GM12878 (cell line): Measurements from ENCODE around the gene LPIN1. TPM values are rescaled to one million over a fixed set of nuclear protein-coding genes. Genes with fewer than 3 reads are reported as not detected.

ENCODE experiments used
- CBFB ChIP-seq: IDR thresholded peaks from 2 replicates; pipeline ENCODE4 v1.6.1; 2016; ENCODE audit warnings: antibody characterized with exemption, low read depth
- CHD4 ChIP-seq: fragments of 200-600 bp; sonication (generic); IDR thresholded peaks from 2 replicates; pipeline ENCODE4 v1.6.1; 2016; ENCODE audit warnings: mild to moderate bottlenecking
- CUX1 ChIP-seq: IDR thresholded peaks from 2 replicates; pipeline ENCODE4 v1.6.1; 2012; ENCODE audit warnings: improper control_type of control experiment, low read depth, low read length; ENCODE audit not compliant: insufficient replicate concordance
- DPF2 ChIP-seq: fragments of 450-650 bp; IDR thresholded peaks from 2 replicates; pipeline ENCODE4 v1.6.1; 2017; ENCODE audit warnings: mild to moderate bottlenecking
- EGR1 ChIP-seq, 2 experiments: IDR thresholded peaks; 1 replicate in 1 of 2; 2 replicates in 1 of 2; pipeline ENCODE4 v1.6.1; 2011 to 2012; ENCODE audit warnings: low read depth in 2 of 2, low read length in 2 of 2, borderline replicate concordance in 1 of 2, mild to moderate bottlenecking in 1 of 2, moderate library complexity in 1 of 2
- FOS ChIP-seq: IDR thresholded peaks from 3 replicates; pipeline ENCODE4 v1.6.1; 2011; ENCODE audit warnings: borderline replicate concordance; ENCODE audit not compliant: insufficient read length; ENCODE audit errors: extremely low read depth
- GATAD2B ChIP-seq: fragments of 450-650 bp; conservative IDR thresholded peaks from 2 replicates; pipeline ENCODE4 v1.6.1; 2017; ENCODE audit warnings: low read depth, mild to moderate bottlenecking, moderate library complexity
- IKZF2 ChIP-seq, 2 experiments: fragments of 450-650 bp; IDR thresholded peaks; 2 replicates each; pipeline ENCODE4 v1.6.1; 2017; ENCODE audit warnings: mild to moderate bottlenecking in 2 of 2, moderate library complexity in 2 of 2
- JUNB ChIP-seq: IDR thresholded peaks from 2 replicates; pipeline ENCODE4 v1.6.1; 2016; ENCODE audit warnings: antibody characterized with exemption, mild to moderate bottlenecking
- MLLT1 ChIP-seq: fragments of 450-650 bp; IDR thresholded peaks from 2 replicates; pipeline ENCODE4 v1.6.1; 2016; ENCODE audit warnings: mild to moderate bottlenecking
- NR2C2 ChIP-seq: IDR thresholded peaks from 2 replicates; pipeline ENCODE4 v1.6.1; 2011; ENCODE audit warnings: borderline replicate concordance, low read depth; ENCODE audit not compliant: control insufficient read depth, insufficient read length
- NRF1 ChIP-seq: conservative IDR thresholded peaks from 2 replicates; pipeline ENCODE4 v1.6.1; 2011; ENCODE audit warnings: mild to moderate bottlenecking, low read depth, low read length, improper control_type of control experiment
- PRDM15 ChIP-seq: fragments of 450-650 bp; formaldehyde crosslinking; IDR thresholded peaks from 2 replicates; pipeline ENCODE4 v1.4.0; 2020; ENCODE audit warnings: mild to moderate bottlenecking, moderate library complexity
- RFX5 ChIP-seq: IDR thresholded peaks from 2 replicates; pipeline ENCODE4 v1.6.1; 2011; ENCODE audit warnings: low read depth, low read length, improper control_type of control experiment
- SPI1 ChIP-seq: IDR thresholded peaks from 2 replicates; pipeline ENCODE4 v1.6.1; 2011; ENCODE audit warnings: low read depth, mild to moderate bottlenecking, low read length, moderate library complexity, borderline replicate concordance; ENCODE audit not compliant: insufficient read depth
- YBX1 ChIP-seq: fragments of 450-650 bp; IDR thresholded peaks from 2 replicates; pipeline ENCODE4 v1.6.1; 2016; ENCODE audit warnings: antibody characterized with exemption
- polyA plus RNA-seq, 11 experiments: library from polyadenylated mRNA; depleted of rRNA in 4 of 11; unstranded in 6 of 11; stranded (reverse) in 5 of 11; fragments of >200 nt; fragmentation: Nextera tagmentation in 4 of 11; fragmentation: Illumina TruSeq in 1 of 11; extraction: Ambion mirVana in 4 of 11; extraction: Trizol in 1 of 11; gene quantifications; 1 replicate in 1 of 11; 2 replicates in 10 of 11; pipeline versions ENCODE4 v1.2.1 to v1.2.3, GENCODE V29; 2011 to 2016; ENCODE audit warnings: inconsistent platforms in 2 of 11, missing spikeins in 2 of 11, low read depth in 1 of 11
- total RNA-seq, 4 experiments: library from RNA; depleted of rRNA in 3 of 4; stranded (reverse); fragments of >200 nt in 3 of 4; fragmentation: Illumina TruSeq in 1 of 4; extraction: Trizol in 1 of 4; gene quantifications; 2 replicates each; pipeline versions ENCODE4 v1.2.1 to v1.2.3, GENCODE V29; 2013 to 2021
- TF ChIP-seq, protein P1 (sequence below): fragments of 450-650 bp; IDR thresholded peaks from 2 replicates; pipeline ENCODE4 v1.6.1; 2017; ENCODE audit warnings: borderline replicate concordance

The LPIN1 gene
- total and polyA plus RNA-seq, 10 of the 15 experiments (the other 5 are each of a cell fraction or from before 2014, with no cell fraction given), result 18.8 to 82.5 (median 50.3) TPM

- TF ChIP-seq CUX1 (no peak), YBX1 (no peak), CBFB (0 out of 2 replicates have a peak, but pooled peaks have one; percentile 27), SPI1 (no peak), EGR1 (IDR thresholded peaks at IDR 0.05; ENCODE audit: borderline replicate concordance in 1 of 2, low read depth in 2 of 2, low read length in 2 of 2) (no peak), JUNB (peak; percentile 7; the same call in 1 of the 2 replicates), CHD4 (no peak), GATAD2B (0 out of 2 replicates have a peak, but pooled peaks have one; percentile 36), FOS (no peak), NR2C2 (no peak), IKZF2 (IDR thresholded peaks at IDR 0.05) (0 out of 4 replicates have a peak, but pooled peaks of 1 of the 2 experiments have one; percentile 16), MLLT1 (peak; percentile 58; the same call in 1 of the 2 replicates), NRF1 (no peak), PRDM15 (CRISPR knock-in tag) (no peak), RFX5 (no peak), DPF2 (no peak)
- TF ChIP-seq, protein P1, sequence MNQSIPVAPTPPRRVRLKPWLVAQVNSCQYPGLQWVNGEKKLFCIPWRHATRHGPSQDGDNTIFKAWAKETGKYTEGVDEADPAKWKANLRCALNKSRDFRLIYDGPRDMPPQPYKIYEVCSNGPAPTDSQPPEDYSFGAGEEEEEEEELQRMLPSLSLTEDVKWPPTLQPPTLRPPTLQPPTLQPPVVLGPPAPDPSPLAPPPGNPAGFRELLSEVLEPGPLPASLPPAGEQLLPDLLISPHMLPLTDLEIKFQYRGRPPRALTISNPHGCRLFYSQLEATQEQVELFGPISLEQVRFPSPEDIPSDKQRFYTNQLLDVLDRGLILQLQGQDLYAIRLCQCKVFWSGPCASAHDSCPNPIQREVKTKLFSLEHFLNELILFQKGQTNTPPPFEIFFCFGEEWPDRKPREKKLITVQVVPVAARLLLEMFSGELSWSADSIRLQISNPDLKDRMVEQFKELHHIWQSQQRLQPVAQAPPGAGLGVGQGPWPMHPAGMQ, result no peak
Observed at GRCh38 chr2:11753886-11754699, 7.7 kb downstream of the LPIN1 start (continued).
